Mucosa of rectum (tissue), 2 donors: ENCODE data around the gene NECTIN3.

ENCODE experiments used
- H3K27ac ChIP-seq, 2 donors: one replicate each; pipeline ENCODE4 v1.7.0; 2013; ENCODE audit warnings: inconsistent platforms in 2 of 2, low read depth in 2 of 2, low read length in 2 of 2
- H3K27me3 ChIP-seq, 2 donors: one replicate each; pipeline ENCODE4 v1.7.0; 2013; ENCODE audit warnings: low read length in 2 of 2; ENCODE audit not compliant: control insufficient read depth in 2 of 2, insufficient read depth in 2 of 2
- H3K36me3 ChIP-seq, 2 donors: one replicate each; pipeline ENCODE4 v1.7.0; 2013; ENCODE audit warnings: low read length in 2 of 2; ENCODE audit not compliant: control insufficient read depth in 2 of 2, insufficient read depth in 2 of 2
- H3K4me1 ChIP-seq, 2 donors: one replicate each; pipeline ENCODE4 v1.7.0; 2013; ENCODE audit warnings: low read length in 2 of 2, mild to moderate bottlenecking in 1 of 2; ENCODE audit not compliant: control insufficient read depth in 2 of 2, insufficient read depth in 2 of 2
- H3K4me3 ChIP-seq, 2 donors: one replicate each; pipeline ENCODE4 v1.7.0; 2013; ENCODE audit warnings: low read length in 2 of 2
- H3K9ac ChIP-seq, 2 donors: one replicate each; pipeline ENCODE4 v1.7.0; 2013; ENCODE audit warnings: low read length in 2 of 2, low read depth in 1 of 2, mild to moderate bottlenecking in 1 of 2
- H3K9me3 ChIP-seq, 2 donors: one replicate each; pipeline ENCODE4 v1.7.0; 2013; ENCODE audit warnings: low read length in 2 of 2; ENCODE audit not compliant: control insufficient read depth in 2 of 2
- donor health status: healthy.
- donor health status: Normal muscosa, but diverticular disease.

Gene NECTIN3

GRCh38 chr3:111130827-111131226, 59.2 kb downstream of the NECTIN3 start:
- Histone ChIP-seq H3K27ac (no peak overlapping the region), H3K4me1 (no peaks in the 10 kb centered on the region)

GRCh38 chr3:111134302-111134701, 62.7 kb downstream of the NECTIN3 start:
- Histone ChIP-seq H3K4me3 (no peak overlapping the region), H3K9me3 (no peaks in the 10 kb centered on the region), H3K27me3 (no peaks in the 10 kb centered on the region), H3K27ac (no peak overlapping the region), H3K4me1 (no peaks in the 10 kb centered on the region), H3K9ac (no peak overlapping the region), H3K36me3 (no peaks in the 10 kb centered on the region)

More at GRCh38 chr3:111130827-111131226, 59.2 kb downstream of the NECTIN3 start:
- Histone ChIP-seq H3K9ac (no peak overlapping the region), H3K4me3 (no peak overlapping the region), H3K27me3 (no peaks in the 10 kb centered on the region), H3K9me3 (no peaks in the 10 kb centered on the region), H3K36me3 (peaks cover 0 to 2% of the 10 kb centered on the region in 2 donors)

- Histone ChIP-seq H3K4me3 (no peak overlapping the region), H3K27ac (no peak overlapping the region), H3K27me3 (no peaks in the 10 kb centered on the region), H3K36me3 (peaks cover 0 to 7% of the 10 kb centered on the region in 2 donors), H3K4me1 (no peaks in the 10 kb centered on the region), H3K9me3 (no peaks in the 10 kb centered on the region), H3K9ac (no peak overlapping the region)
These were observed 79.8 kb downstream of the NECTIN3 start for GRCh38 chr3:111151438-111151837.

- H3K9me3 ChIP-seq, result no peaks in the 10 kb centered on the region
- no peak overlapping the region for H3K4me3 ChIP-seq
- no peaks in the 10 kb centered on the region for H3K4me1 ChIP-seq
- no peak overlapping the region for H3K27ac ChIP-seq
- no peaks in the 10 kb centered on the region for H3K27me3 ChIP-seq
- H3K36me3 ChIP-seq, result peaks cover 0 to 7% of the 10 kb centered on the region in 2 donors
- H3K9ac ChIP-seq, result no peak overlapping the region
These were observed 80.9 kb downstream of the NECTIN3 start for GRCh38 chr3:111152496-111152895.

GRCh38 chr3:111156517-111156916, 84.9 kb downstream of the NECTIN3 start:
- no peak overlapping the region for H3K4me3 ChIP-seq
- peaks cover 3 to 10% of the 10 kb centered on the region in 2 donors for H3K36me3 ChIP-seq
- H3K9ac ChIP-seq, result no peak overlapping the region
- no peak overlapping the region for H3K27ac ChIP-seq
- no peaks in the 10 kb centered on the region for H3K27me3 ChIP-seq
- H3K4me1 ChIP-seq, result no peaks in the 10 kb centered on the region
- H3K9me3 ChIP-seq, result no peaks in the 10 kb centered on the region

- no peak overlapping the region for H3K9ac ChIP-seq
- H3K9me3 ChIP-seq, result no peaks in the 10 kb centered on the region
- H3K27ac ChIP-seq, result no peak overlapping the region
- H3K27me3 ChIP-seq, result no peaks in the 10 kb centered on the region
- H3K4me1 ChIP-seq, result no peaks in the 10 kb centered on the region
- peaks cover 3 to 10% of the 10 kb centered on the region in 2 donors for H3K36me3 ChIP-seq
- H3K4me3 ChIP-seq, result no peak overlapping the region
These were observed 87.8 kb downstream of the NECTIN3 start for GRCh38 chr3:111159391-111159790.

- no peak overlapping the region for H3K9ac ChIP-seq
- peaks cover 3% of the 10 kb centered on the region in 2 donors for H3K36me3 ChIP-seq
- no peaks in the 10 kb centered on the region for H3K27me3 ChIP-seq
- no peaks in the 10 kb centered on the region for H3K4me1 ChIP-seq
- H3K4me3 ChIP-seq, result no peak overlapping the region
- no peaks in the 10 kb centered on the region for H3K9me3 ChIP-seq
- H3K27ac ChIP-seq, result no peak overlapping the region
These were observed 93.0 kb downstream of the NECTIN3 start for GRCh38 chr3:111164621-111165020.

- no peak overlapping the region for H3K27ac ChIP-seq
- no peak overlapping the region for H3K9ac ChIP-seq
- no peaks in the 10 kb centered on the region for H3K4me1 ChIP-seq
- H3K36me3 ChIP-seq, result peaks cover 3% of the 10 kb centered on the region in 2 donors
- H3K4me3 ChIP-seq, result no peak overlapping the region
- no peaks in the 10 kb centered on the region for H3K9me3 ChIP-seq
- H3K27me3 ChIP-seq, result no peaks in the 10 kb centered on the region
These were observed 93.8 kb downstream of the NECTIN3 start for GRCh38 chr3:111165411-111165810.

GRCh38 chr3:111173328-111173900, 101.8 kb downstream of the NECTIN3 start:
- no peak overlapping the region for H3K4me3 ChIP-seq
- no peak overlapping the region for H3K27ac ChIP-seq
- H3K9ac ChIP-seq, result no peak overlapping the region
- no peaks in the 10 kb centered on the region for H3K4me1 ChIP-seq
- H3K27me3 ChIP-seq, result no peaks in the 10 kb centered on the region
- no peaks in the 10 kb centered on the region for H3K9me3 ChIP-seq
- H3K36me3 ChIP-seq, result no peaks in the 10 kb centered on the region

- Histone ChIP-seq H3K4me3 (no peak overlapping the region), H3K36me3 (peaks cover 0 to 3% of the 10 kb centered on the region in 2 donors), H3K27ac (no peak overlapping the region), H3K9ac (no peak overlapping the region), H3K27me3 (no peaks in the 10 kb centered on the region), H3K9me3 (no peaks in the 10 kb centered on the region), H3K4me1 (no peaks in the 10 kb centered on the region)
These were observed 102.3 kb downstream of the NECTIN3 start for GRCh38 chr3:111173906-111174305.

- no peak overlapping the region for H3K9ac ChIP-seq
- H3K9me3 ChIP-seq, result no peaks in the 10 kb centered on the region
- peaks cover 13 to 31% of the 10 kb centered on the region in 2 donors for H3K36me3 ChIP-seq
- no peak overlapping the region for H3K4me3 ChIP-seq
- H3K27ac ChIP-seq, result no peak overlapping the region
- no peaks in the 10 kb centered on the region for H3K4me1 ChIP-seq
- H3K27me3 ChIP-seq, result no peaks in the 10 kb centered on the region
These were observed 118.9 kb downstream of the NECTIN3 start for GRCh38 chr3:111190518-111190917.
